K562 (cell line): Measurements from ENCODE around the gene SNRPA. TPM values are rescaled to one million over a fixed set of nuclear protein-coding genes. Genes with fewer than 3 reads are reported as not detected.
A peak's percentile ranks its signal among the peaks of the same experiment; 100 is the strongest.

Source experiments
- DACH1 ChIP-seq: fragments of 450-650 bp; IDR thresholded peaks from 2 replicates; pipeline ENCODE4 v1.6.1; 2018; ENCODE audit not compliant: partially characterized antibody
- FOS ChIP-seq: IDR thresholded peaks from 3 replicates; pipeline ENCODE4 v1.6.1; 2011; ENCODE audit not compliant: insufficient read length; ENCODE audit errors: extremely low read depth
- HOXB6 ChIP-seq: fragments of 250-450 bp; sonication (Bioruptor Pico); IDR thresholded peaks from 2 replicates; pipeline ENCODE4 v1.5.1; 2022; ENCODE audit warnings: mild to moderate bottlenecking, borderline replicate concordance
- KAT8 ChIP-seq: fragments of 450-650 bp; IDR thresholded peaks from 2 replicates; pipeline ENCODE4 v1.6.1; 2016; ENCODE audit warnings: low read depth, mild to moderate bottlenecking
- KLF10 ChIP-seq: fragments of 250-450 bp; sonication (Bioruptor Pico); IDR thresholded peaks from 2 replicates; pipeline ENCODE4 v1.6.1; 2021; ENCODE audit warnings: matching md5 sums
- MNT ChIP-seq, 2 experiments: fragments of 450-650 bp; conservative IDR thresholded peaks; 2 replicates each; pipeline ENCODE4 v1.6.1; 2017; ENCODE audit warnings: mild to moderate bottlenecking in 2 of 2, moderate library complexity in 2 of 2
- NBN ChIP-seq: fragments of 450-650 bp; IDR thresholded peaks from 2 replicates; pipeline ENCODE4 v1.6.1; 2016; ENCODE audit warnings: low read depth, mild to moderate bottlenecking
- POLR2G ChIP-seq: fragments of 200-400 bp; formaldehyde crosslinking; IDR thresholded peaks from 2 replicates; pipeline ENCODE4 v1.6.1; 2017; ENCODE audit warnings: low read depth, mild to moderate bottlenecking, antibody characterized with exemption, low read length, moderate library complexity
- RBM34 ChIP-seq: fragments of 200-400 bp; formaldehyde crosslinking; IDR thresholded peaks from 2 replicates; pipeline ENCODE4 v1.6.1; 2018; ENCODE audit warnings: low read length, borderline replicate concordance; ENCODE audit not compliant: insufficient read depth
- SLC30A9 ChIP-seq: fragments of 250-450 bp; sonication (Bioruptor Pico); IDR thresholded peaks from 2 replicates; pipeline ENCODE4 v1.8.0; 2022; ENCODE audit warnings: mild to moderate bottlenecking, moderate library complexity
- TCF7 ChIP-seq: sonication (generic); IDR thresholded peaks from 2 replicates; pipeline ENCODE4 v1.6.1; 2016; ENCODE audit warnings: antibody characterized with exemption, borderline replicate concordance
- TOE1 ChIP-seq, 2 experiments: fragments of 450-650 bp in 1 of 2; sonication (generic) in 1 of 2; formaldehyde crosslinking in 1 of 2; IDR thresholded peaks; 2 replicates each; pipeline versions ENCODE4 v1.7.1 to v1.8.0; 2016 to 2022; ENCODE audit warnings: borderline replicate concordance in 2 of 2, mild to moderate bottlenecking in 2 of 2, antibody characterized with exemption in 1 of 2, inconsistent platforms in 1 of 2, low read depth in 1 of 2, missing genetic modification reagents in 1 of 2, moderate library complexity in 1 of 2
- ZMIZ1 ChIP-seq, 2 experiments: fragments of 150-350 bp in 1 of 2; IDR thresholded peaks; 2 replicates each; pipeline ENCODE4 v1.6.1; 2012 to 2016; ENCODE audit warnings: low read depth in 2 of 2, low read length in 2 of 2, mild to moderate bottlenecking in 1 of 2, moderate library complexity in 1 of 2
- ZNF316 ChIP-seq: fragments of 450-650 bp; IDR thresholded peaks from 2 replicates; pipeline ENCODE4 v1.6.1; 2016
- ZNF740 ChIP-seq, 3 experiments: fragments of 200-800 bp in 1 of 3; sonication (Bioruptor generic) in 1 of 3; sonication (generic) in 1 of 3; formaldehyde crosslinking in 1 of 3; IDR thresholded peaks; 2 replicates each; pipeline versions ENCODE4 v1.6.1 to v1.8.0; 2016 to 2022; ENCODE audit warnings: mild to moderate bottlenecking in 2 of 3, missing compliant biosample characterization in 2 of 3, missing genetic modification characterization in 2 of 3, missing genetic modification reagents in 1 of 3
- polyA plus RNA-seq, 8 experiments: library from polyadenylated mRNA; depleted of rRNA in 4 of 8; stranded (reverse) in 5 of 8; unstranded in 3 of 8; fragments of >200 nt; fragmentation: Nextera tagmentation in 2 of 8; fragmentation: Illumina TruSeq in 1 of 8; extraction: Ambion mirVana in 2 of 8; extraction: Trizol in 1 of 8; gene quantifications; 2 replicates each; pipeline versions ENCODE4 v1.2.1 to v1.2.3, GENCODE V29; 2011 to 2014; ENCODE audit warnings: inconsistent platforms in 1 of 8, missing spikeins in 1 of 8
- total RNA-seq, 7 experiments: library from RNA; depleted of rRNA in 6 of 7; stranded (reverse); fragments of >200 nt in 6 of 7; fragmentation: Illumina TruSeq in 2 of 7; extraction: Trizol in 2 of 7; gene quantifications; 2 replicates each; pipeline versions ENCODE4 v1.2.1 to v1.2.3, GENCODE V29; 2011 to 2021; ENCODE audit warnings: low replicate concordance in 1 of 7

SNRPA gene
- total and polyA plus RNA-seq, 9 of the 15 experiments (the other 6 are each of a cell fraction or from before 2014, with no cell fraction given) = 16.3 to 311 (median 193) TPM

GRCh38 chr19:40802300-40803169, 51.5 kb downstream of the SNRPA start (continued):
- TF ChIP-seq ZMIZ1 (IDR thresholded peaks at IDR 0.05; ENCODE audit: low read depth in 2 of 2, low read length in 2 of 2) (no peak), POLR2G (peak; percentile 62), TOE1 (IDR thresholded peaks at IDR 0.05; ENCODE audit: borderline replicate concordance) (no peak), TOE1 (CRISPR knock-in tag; IDR thresholded peaks at IDR 0.05; ENCODE audit: borderline replicate concordance, low read depth) (no peak), KAT8 (no peak), KLF10 (CRISPR knock-in tag) (no peak), ZNF316 (no peak), ZNF740 (CRISPR knock-in tag; IDR thresholded peaks at IDR 0.05) (no peak), ZNF740 (tag; IDR thresholded peaks at IDR 0.05) (0 out of 4 replicates have a peak, but pooled peaks of 1 of the 2 experiments have one; percentile 31), TCF7 (no peak), MNT (conservative IDR thresholded peaks at IDR 0.05) (0 out of 4 replicates have a peak, but pooled peaks of 1 of the 2 experiments have one; percentile 13), DACH1 (no peak), NBN (no peak), FOS (no peak), SLC30A9 (no peak), RBM34 (no peak), HOXB6 (no peak)
